MM.1S (cell line): ENCODE results near the gene SLC38A6.
"Not testable (repeated sequence)": the region's sequence is repeated elsewhere in the genome, so short reads cannot be mapped to it uniquely, and the experiment has no call there.

Experiments used
- DNase-seq: peaks from one replicate; pipeline ENCODE4 v3.0.0-alpha.2; 2015
- H2AFZ ChIP-seq: fragments of 300-600 bp; sonication (generic); 2 replicates; pipeline ENCODE4 v1.6.0; 2016; ENCODE audit warnings: antibody characterized with exemption, low read length
- H3F3A ChIP-seq: fragments of 300-600 bp; sonication (generic); 2 replicates; pipeline ENCODE4 v1.6.1; 2016; ENCODE audit warnings: mild to moderate bottlenecking, antibody characterized with exemption, low read length, moderate library complexity, mixed read lengths; ENCODE audit not compliant: insufficient read depth
- H3K27ac ChIP-seq: fragments of 300-600 bp; sonication (generic); 2 replicates; pipeline ENCODE4 v1.5.1; 2016; ENCODE audit warnings: mild to moderate bottlenecking, low read length
- H3K27me3 ChIP-seq: fragments of 300-600 bp; sonication (generic); replicated peaks from 2 replicates; pipeline ENCODE4 v1.6.0; 2016; ENCODE audit warnings: low read length; ENCODE audit not compliant: insufficient read depth
- H3K36me3 ChIP-seq: fragments of 300-600 bp; sonication (generic); replicated peaks from 2 replicates; pipeline ENCODE4 v1.6.1; 2016; ENCODE audit warnings: mild to moderate bottlenecking, low read length, mixed read lengths; ENCODE audit not compliant: insufficient read depth
- H3K4me1 ChIP-seq: fragments of 300-600 bp; sonication (generic); 2 replicates; pipeline ENCODE4 v1.6.1; 2016; ENCODE audit warnings: low read length, mixed read lengths
- H3K4me2 ChIP-seq: fragments of 300-600 bp; sonication (generic); 2 replicates; pipeline ENCODE4 v1.6.0; 2016; ENCODE audit warnings: low read depth, low read length
- H3K4me3 ChIP-seq: fragments of 300-600 bp; sonication (generic); 2 replicates; pipeline ENCODE4 v1.5.1; 2016; ENCODE audit warnings: low read length, mixed read lengths
- H3K79me2 ChIP-seq: fragments of 300-600 bp; sonication (generic); 2 replicates; pipeline ENCODE4 v1.6.1; 2016; ENCODE audit warnings: mixed run types, low read length, mixed read lengths
- H3K9ac ChIP-seq: fragments of 300-600 bp; sonication (generic); 2 replicates; pipeline ENCODE4 v1.6.1; 2016; ENCODE audit warnings: low read length, mixed read lengths
- H3K9me2 ChIP-seq: fragments of 300-600 bp; sonication (generic); replicated peaks from 2 replicates; pipeline ENCODE4 v1.6.1; 2016; ENCODE audit warnings: mild to moderate bottlenecking, low read length, mixed read lengths; ENCODE audit not compliant: insufficient read depth
- H3K9me3 ChIP-seq: fragments of 300-600 bp; sonication (generic); replicated peaks from 2 replicates; pipeline ENCODE4 v1.6.1; 2016; ENCODE audit warnings: mild to moderate bottlenecking, low read length, mixed read lengths; ENCODE audit not compliant: insufficient read depth
- H4K20me1 ChIP-seq: fragments of 300-600 bp; sonication (generic); 2 replicates; pipeline ENCODE4 v1.6.1; 2016; ENCODE audit warnings: mild to moderate bottlenecking, low read length, moderate library complexity, mixed read lengths; ENCODE audit not compliant: insufficient read depth
- CTCF ChIP-seq: fragments of 300-600 bp; sonication (generic); IDR thresholded peaks from 2 replicates; pipeline ENCODE4 v1.5.1; 2016; ENCODE audit warnings: antibody characterized with exemption, low read length, mixed read lengths
- EZH2 ChIP-seq: fragments of 300-600 bp; sonication (generic); optimal IDR thresholded peaks from 2 replicates; pipeline ENCODE3; 2017; ENCODE audit warnings: low read depth, mild to moderate bottlenecking, antibody characterized with exemption, low read length, mixed read lengths
- EZH2phosphoT487 ChIP-seq: fragments of 300-600 bp; sonication (generic); IDR thresholded peaks from 2 replicates; pipeline ENCODE4 v1.6.1; 2018; ENCODE audit warnings: antibody characterized with exemption, low read length

The SLC38A6 gene

GRCh38 chr14:61065656-61066055 lies 84.6 kb downstream of the SLC38A6 start:
- DNase-seq = no peak

GRCh38 chr14:61072442-61072841 lies 91.4 kb downstream of the SLC38A6 start:
- H3K79me2 ChIP-seq, H3K27me3 ChIP-seq, H3F3A ChIP-seq, H3K36me3 ChIP-seq, H3K9me2 ChIP-seq, H3K9me3 ChIP-seq, H3K4me3 ChIP-seq, H2AFZ ChIP-seq, DNase-seq, H3K9ac ChIP-seq, H4K20me1 ChIP-seq, H3K4me1 ChIP-seq, H3K4me2 ChIP-seq, H3K27ac ChIP-seq: not testable (repeated sequence)

More at GRCh38 chr14:61065656-61066055, 84.6 kb downstream of the SLC38A6 start:
- Histone ChIP-seq H3K27ac (no peak overlapping the region), H2AFZ (no peak overlapping the region), H3K9me2 (no peaks in the 10 kb centered on the region), H3K4me2 (no peak overlapping the region), H3F3A (no peaks in the 10 kb centered on the region), H3K9ac (no peak overlapping the region), H3K36me3 (no peaks in the 10 kb centered on the region), H3K27me3 (no peaks in the 10 kb centered on the region), H3K9me3 (no peaks in the 10 kb centered on the region), H3K4me3 (no peak overlapping the region), H3K79me2 (no peaks in the 10 kb centered on the region), H3K4me1 (no peaks in the 10 kb centered on the region), H4K20me1 (no peaks in the 10 kb centered on the region)
- TF ChIP-seq CTCF = no peak
- no peak for TF ChIP-seq EZH2
- TF ChIP-seq EZH2phosphoT487 = no peak

GRCh38 chr14:61074852-61075251 lies 93.8 kb downstream of the SLC38A6 start:
- H3K4me2 ChIP-seq = no peak overlapping the region
- no peaks in the 10 kb centered on the region for H4K20me1 ChIP-seq
- H3K79me2 ChIP-seq = no peaks in the 10 kb centered on the region
- no peak overlapping the region for H3K27ac ChIP-seq
- H3K9ac ChIP-seq = no peak overlapping the region
- no peaks in the 10 kb centered on the region for H3K4me1 ChIP-seq
- H3K36me3 ChIP-seq = no peaks in the 10 kb centered on the region
- H3K9me3 ChIP-seq = no peaks in the 10 kb centered on the region
- no peak overlapping the region for H3K4me3 ChIP-seq
- H2AFZ ChIP-seq = no peak overlapping the region
- no peaks in the 10 kb centered on the region for H3K27me3 ChIP-seq
- no peak for DNase-seq
- no peaks in the 10 kb centered on the region for H3K9me2 ChIP-seq
- TF ChIP-seq EZH2 = no peak
- TF ChIP-seq EZH2phosphoT487 = no peak
- no peak for TF ChIP-seq CTCF
- no peaks in the 10 kb centered on the region for H3F3A ChIP-seq

GRCh38 chr14:61076556-61076955 lies 95.5 kb downstream of the SLC38A6 start:
- H4K20me1 ChIP-seq = no peaks in the 10 kb centered on the region
- no peak overlapping the region for H3K9ac ChIP-seq
- no peaks in the 10 kb centered on the region for H3K9me3 ChIP-seq
- no peak overlapping the region for H3K27ac ChIP-seq
- H3K4me1 ChIP-seq = no peaks in the 10 kb centered on the region
- H3F3A ChIP-seq = no peaks in the 10 kb centered on the region
- no peaks in the 10 kb centered on the region for H3K9me2 ChIP-seq
- H3K79me2 ChIP-seq = no peaks in the 10 kb centered on the region
- DNase-seq = no peak
- no peak overlapping the region for H3K4me2 ChIP-seq
- H3K4me3 ChIP-seq = no peak overlapping the region
- no peaks in the 10 kb centered on the region for H3K36me3 ChIP-seq
- H3K27me3 ChIP-seq = no peaks in the 10 kb centered on the region
- TF ChIP-seq EZH2 = no peak
- TF ChIP-seq EZH2phosphoT487 = no peak
- TF ChIP-seq CTCF = no peak
- H2AFZ ChIP-seq = no peak overlapping the region
